Ecto neural progenitor cell (in vitro differentiated cells): ENCODE data around the gene CBARP.
"Not testable (repeated sequence)": the region's sequence is repeated elsewhere in the genome, so short reads cannot be mapped to it uniquely, and the experiment has no call there.

Experiments
- DNase-seq: peaks from one replicate; pipeline ENCODE4 v3.0.0-alpha.2; 2018; ENCODE audit warnings: low spot score

The CBARP gene

GRCh38 chr19:1252821-1253513 lies 15.2 kb upstream of the CBARP start:
- no peak for DNase-seq

GRCh38 chr19:1252221-1252820 lies 14.5 kb upstream of the CBARP start:
- no peak for DNase-seq

- DNase-seq: no peak
These were observed 13.8 kb upstream of the CBARP start for GRCh38 chr19:1251330-1252220.

GRCh38 chr19:1250437-1251260 lies 12.8 kb upstream of the CBARP start:
- peak; percentile 89 for DNase-seq

- DNase-seq: no peak
These were observed 12.2 kb upstream of the CBARP start for GRCh38 chr19:1249990-1250436.

- DNase-seq: peak; percentile 96
These were observed 11.6 kb upstream of the CBARP start for GRCh38 chr19:1249298-1249989.

- peak; percentile 89 for DNase-seq
These were observed 11.0 kb upstream of the CBARP start for GRCh38 chr19:1248786-1249297.

GRCh38 chr19:1248139-1248785 lies 10.5 kb upstream of the CBARP start, which contains the start of gene MIDN:
MIDN (plus strand) TSS chr19:1248583; CDS start chr19:1250297, 1,714 bp downstream.
- DNase-seq: peak; percentile 87

GRCh38 chr19:1247748-1248138 lies 9.9 kb upstream of the CBARP start:
- DNase-seq: no peak

GRCh38 chr19:1246265-1247087 lies 8.7 kb upstream of the CBARP start:
- not testable (repeated sequence) for DNase-seq

- no peak for DNase-seq
These were observed 7.9 kb upstream of the CBARP start for GRCh38 chr19:1245494-1246264.

- no peak for DNase-seq
These were observed 7.1 kb upstream of the CBARP start for GRCh38 chr19:1244693-1245451.

- peak; percentile 88 for DNase-seq
These were observed 6.2 kb upstream of the CBARP start for GRCh38 chr19:1243768-1244692.

- peak; percentile 94 for DNase-seq
These were observed 3.8 kb upstream of the CBARP start, which contains the start of gene ATP5F1D for GRCh38 chr19:1241417-1242095. ATP5F1D (plus strand) TSS chr19:1241751; CDS start chr19:1241851, 100 bp downstream.

- no peak for DNase-seq
These were observed 3.1 kb upstream of the CBARP start for GRCh38 chr19:1240925-1241324.
